Fibroblast of mammary gland (primary cell): Measurements from ENCODE around the gene MRPL52.

Experiments used
- DNase-seq: peaks from one replicate; pipeline ENCODE4 v3.0.0-alpha.2; 2010; ENCODE audit warnings: low read depth
- H3K4me3 ChIP-seq: 2 replicates; pipeline ENCODE4 v1.5.1; 2011; ENCODE audit warnings: low read depth, mild to moderate bottlenecking, low read length, moderate library complexity; ENCODE audit not compliant: control insufficient read depth
- TF ChIP-seq, protein P1 (sequence below): conservative IDR thresholded peaks from 2 replicates; pipeline ENCODE4 v1.5.1; 2011; ENCODE audit warnings: low read depth, low read length, inconsistent platforms; ENCODE audit not compliant: control insufficient read depth, insufficient read depth

The MRPL52 gene

DNA sequence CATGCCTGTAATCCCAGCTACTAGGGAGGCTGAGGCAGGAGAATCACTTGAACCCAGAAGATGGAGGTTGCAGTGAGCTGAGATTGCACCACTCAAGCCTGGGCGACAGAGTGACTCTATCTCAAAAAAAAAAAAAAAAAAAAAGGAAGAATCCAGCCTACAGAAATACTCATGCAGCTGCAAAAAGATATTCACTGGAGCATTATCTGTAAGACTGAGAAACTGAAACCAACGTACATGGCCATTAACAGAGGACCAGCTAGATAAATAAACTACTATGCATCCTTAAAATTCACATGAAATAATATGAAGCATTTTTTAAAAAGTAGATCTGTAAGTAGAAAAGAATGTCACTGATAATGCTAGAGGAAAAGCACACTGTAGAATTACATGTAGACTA, 18.0 kb upstream of the MRPL52 start:
- DNase-seq, result no peak
- TF ChIP-seq, protein P1, sequence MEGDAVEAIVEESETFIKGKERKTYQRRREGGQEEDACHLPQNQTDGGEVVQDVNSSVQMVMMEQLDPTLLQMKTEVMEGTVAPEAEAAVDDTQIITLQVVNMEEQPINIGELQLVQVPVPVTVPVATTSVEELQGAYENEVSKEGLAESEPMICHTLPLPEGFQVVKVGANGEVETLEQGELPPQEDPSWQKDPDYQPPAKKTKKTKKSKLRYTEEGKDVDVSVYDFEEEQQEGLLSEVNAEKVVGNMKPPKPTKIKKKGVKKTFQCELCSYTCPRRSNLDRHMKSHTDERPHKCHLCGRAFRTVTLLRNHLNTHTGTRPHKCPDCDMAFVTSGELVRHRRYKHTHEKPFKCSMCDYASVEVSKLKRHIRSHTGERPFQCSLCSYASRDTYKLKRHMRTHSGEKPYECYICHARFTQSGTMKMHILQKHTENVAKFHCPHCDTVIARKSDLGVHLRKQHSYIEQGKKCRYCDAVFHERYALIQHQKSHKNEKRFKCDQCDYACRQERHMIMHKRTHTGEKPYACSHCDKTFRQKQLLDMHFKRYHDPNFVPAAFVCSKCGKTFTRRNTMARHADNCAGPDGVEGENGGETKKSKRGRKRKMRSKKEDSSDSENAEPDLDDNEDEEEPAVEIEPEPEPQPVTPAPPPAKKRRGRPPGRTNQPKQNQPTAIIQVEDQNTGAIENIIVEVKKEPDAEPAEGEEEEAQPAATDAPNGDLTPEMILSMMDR, result no peak
- H3K4me3 ChIP-seq, result no peak overlapping the region

DNA sequence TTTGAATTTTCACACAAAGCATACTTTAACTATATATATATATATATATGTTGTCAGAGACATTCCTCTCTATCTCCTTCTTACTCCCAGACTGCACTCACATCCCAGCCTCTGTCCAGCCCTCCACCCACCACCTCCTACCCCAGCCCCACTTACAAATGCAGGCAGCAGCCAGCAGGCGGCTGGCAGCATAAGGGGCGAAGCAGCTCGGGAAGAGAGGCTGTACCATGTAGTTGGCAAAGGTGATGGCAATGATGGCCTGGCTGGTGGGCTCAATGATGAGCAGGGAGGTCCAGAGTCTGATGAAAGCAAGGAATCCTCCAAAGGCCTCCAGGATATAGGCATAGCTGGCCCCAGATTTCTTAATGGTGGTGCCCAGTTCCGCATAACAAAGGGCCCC, 16.9 kb upstream of the MRPL52 start:
- TF ChIP-seq, protein P1, result no peak
- no peak for DNase-seq
- no peak overlapping the region for H3K4me3 ChIP-seq

DNA sequence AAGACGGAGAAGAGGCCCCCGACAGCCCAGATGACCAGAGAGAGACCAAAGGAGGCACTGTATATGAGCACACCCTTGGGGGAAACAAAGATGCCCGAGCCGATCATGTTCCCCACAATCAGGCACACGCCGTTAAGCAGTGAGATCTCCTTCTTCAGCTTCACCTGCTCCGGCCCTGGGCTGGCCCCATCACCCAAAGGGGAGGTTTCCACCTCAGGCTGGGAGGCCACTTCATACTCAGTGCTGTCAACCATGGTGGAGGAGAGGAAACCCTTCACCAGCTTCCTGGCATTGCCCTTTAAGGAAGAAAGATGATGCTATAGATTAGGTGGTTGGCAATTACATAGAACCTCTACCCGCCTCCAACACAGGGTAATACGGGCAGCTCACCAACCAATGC, 16.5 kb upstream of the MRPL52 start:
- DNase-seq, result no peak
- TF ChIP-seq, protein P1, result no peak
- H3K4me3 ChIP-seq, result no peak overlapping the region

DNA sequence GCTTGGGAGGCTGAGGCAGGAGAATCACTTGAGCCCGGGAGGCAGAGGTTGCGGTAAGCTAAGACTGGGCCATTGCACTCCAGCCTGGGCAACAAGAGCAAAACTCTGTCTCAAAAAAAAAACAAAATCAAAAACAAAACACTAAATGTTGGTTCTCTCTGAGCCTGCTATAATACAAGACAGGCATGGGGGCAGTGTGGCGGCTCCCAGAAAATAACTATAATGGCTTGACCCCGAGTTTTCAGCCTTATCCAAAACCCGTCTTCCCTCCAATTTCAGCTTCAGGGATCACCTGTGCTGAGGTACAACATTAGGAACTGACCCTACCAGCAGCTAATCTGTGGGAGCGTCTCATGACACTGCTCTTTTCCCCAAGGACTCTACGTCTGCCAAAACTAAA, 15.3 kb upstream of the MRPL52 start:
- TF ChIP-seq, protein P1, result no peak
- no peak for DNase-seq
- H3K4me3 ChIP-seq, result no peak overlapping the region

DNA sequence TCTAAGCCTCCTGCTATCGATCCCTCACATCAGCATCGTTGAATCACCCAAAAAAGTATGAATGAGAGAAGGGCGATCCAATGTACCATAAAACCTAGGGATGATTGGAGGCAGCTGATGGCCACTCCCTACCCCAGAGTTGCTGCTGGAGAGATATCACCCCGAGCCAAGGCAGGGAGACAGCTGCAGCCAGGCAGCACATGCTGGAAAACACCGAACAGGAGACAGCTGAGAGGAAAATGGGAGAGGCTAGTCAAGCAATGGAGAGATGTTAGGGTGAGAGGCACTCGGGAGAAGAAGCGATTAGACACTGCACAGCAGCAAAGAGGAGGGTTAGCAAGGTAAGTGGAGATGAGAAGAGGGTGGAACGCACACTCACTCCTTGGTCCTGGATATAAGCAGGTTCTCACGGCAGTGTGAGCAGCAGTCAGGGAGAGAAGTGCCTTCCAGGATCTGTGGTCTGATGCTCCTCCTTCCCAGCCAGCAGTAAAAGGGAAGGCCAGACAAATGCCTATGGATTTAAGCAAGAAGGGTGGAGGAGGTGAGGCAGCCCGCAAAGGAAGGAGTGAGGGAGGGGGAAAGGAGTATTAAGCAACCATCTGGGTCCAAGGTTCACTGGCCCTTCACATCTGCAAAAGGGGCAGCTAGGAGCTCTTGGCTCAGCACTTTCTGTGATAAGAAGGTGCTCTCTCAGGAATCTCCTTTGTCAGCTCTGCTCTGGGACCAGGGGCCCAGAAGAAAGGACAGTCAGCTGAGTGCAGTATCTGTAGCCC, 14.6 kb upstream of the MRPL52 start, which contains the start of gene SLC7A7:
TSS of gene SLC7A7 (minus strand) at position 495 of the 773 bp plus-strand sequence. CDS start 2,037 bp downstream, outside the sequence.
- TF ChIP-seq, protein P1, result no peak
- DNase-seq, result no peak
- H3K4me3 ChIP-seq, result no peak within 1 kb of the TSS

DNA sequence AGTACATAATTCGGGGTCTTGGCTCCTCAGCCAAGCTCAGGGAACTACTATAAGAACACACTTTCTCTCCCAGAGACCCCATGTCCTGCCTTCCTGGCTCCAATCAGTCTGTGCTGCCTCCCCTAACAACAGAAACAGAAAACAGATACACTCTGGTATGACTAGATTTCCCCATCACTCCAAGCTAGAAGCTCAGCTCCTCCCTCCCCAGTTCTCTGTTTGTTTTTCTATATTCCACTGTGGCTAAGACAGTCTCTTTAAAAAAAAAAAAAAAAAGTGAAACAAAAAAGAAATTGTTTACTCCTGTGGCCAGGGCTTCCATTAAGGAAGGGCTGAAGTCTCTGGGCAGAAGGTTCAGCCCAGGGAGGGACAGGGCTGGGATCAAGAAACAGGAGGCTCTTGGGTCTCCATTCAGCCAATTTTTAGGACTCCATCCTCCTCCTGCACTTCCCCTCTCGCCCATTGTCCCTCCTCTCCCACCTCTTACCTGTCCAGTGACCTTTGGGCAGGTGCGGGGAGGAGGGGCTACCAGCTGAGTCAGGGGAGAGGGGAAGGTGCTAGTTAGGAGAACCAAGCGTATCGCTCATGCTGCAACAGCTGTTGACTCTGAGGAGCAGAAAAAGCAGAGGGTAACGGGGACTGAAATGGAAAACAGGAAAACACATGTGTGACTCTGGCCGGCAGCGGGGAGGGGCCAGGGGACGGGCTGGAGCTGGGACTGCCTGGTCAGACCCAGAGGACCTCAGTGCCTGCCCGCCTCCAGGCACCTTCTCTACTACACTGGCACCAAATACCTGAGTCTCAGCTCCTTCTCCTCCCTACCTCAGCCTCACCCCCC, 10.3 kb upstream of the MRPL52 start:
- TF ChIP-seq, protein P1, result no peak
- no peak overlapping the region for H3K4me3 ChIP-seq
- DNase-seq, result peak; percentile 63
